GM23338 (cell line): ENCODE measurements around the gene PDGFRB. TPM values are rescaled to one million over a fixed set of nuclear protein-coding genes. Genes with fewer than 3 reads are reported as not detected.

Experiments used
- ATAC-seq: fragments of 200-7000 bp; cut with Tn5 transposase; 3 replicates; pipeline ENCODE4 v1.9.1; 2020
- DNase-seq: peaks from one replicate; pipeline ENCODE4 v3.0.0-alpha.2; 2015; ENCODE audit warnings: low spot score
- H2AFZ ChIP-seq: fragments of 200-600 bp; sonication (generic); 2 replicates; pipeline ENCODE4 v1.8.0; 2016; ENCODE audit warnings: antibody characterized with exemption, mild to moderate bottlenecking, moderate library complexity
- H3F3A ChIP-seq: fragments of 200-600 bp; sonication (generic); replicated peaks from 2 replicates; pipeline ENCODE4 v1.8.0; 2017; ENCODE audit warnings: antibody characterized with exemption, mixed run types, low read depth
- H3K27ac ChIP-seq: fragments of 200-600 bp; sonication (generic); 2 replicates; pipeline ENCODE4 v1.6.1; 2016; ENCODE audit warnings: low read depth
- H3K27me3 ChIP-seq: fragments of 200-600 bp; sonication (generic); 2 replicates; pipeline ENCODE4 v1.8.0; 2016; ENCODE audit warnings: mild to moderate bottlenecking, mixed run types, moderate library complexity; ENCODE audit not compliant: insufficient read depth
- H3K36me3 ChIP-seq: fragments of 200-600 bp; sonication (generic); 2 replicates; pipeline ENCODE4 v1.8.0; 2016; ENCODE audit warnings: mild to moderate bottlenecking; ENCODE audit not compliant: insufficient read depth
- H3K4me1 ChIP-seq: fragments of 200-600 bp; sonication (generic); 2 replicates; pipeline ENCODE4 v1.8.0; 2016; ENCODE audit warnings: mild to moderate bottlenecking, moderate library complexity; ENCODE audit not compliant: insufficient read depth
- H3K4me2 ChIP-seq: fragments of 200-600 bp; sonication (generic); 2 replicates; pipeline ENCODE4 v1.7.1; 2017; ENCODE audit warnings: mixed run types
- H3K4me3 ChIP-seq: fragments of 200-600 bp; sonication (generic); 2 replicates; pipeline ENCODE4 v1.6.1; 2016; ENCODE audit warnings: mixed run types
- H3K79me2 ChIP-seq: fragments of 200-600 bp; sonication (generic); replicated peaks from 2 replicates; pipeline ENCODE4 v1.8.0; 2017; ENCODE audit warnings: mild to moderate bottlenecking; ENCODE audit not compliant: insufficient read depth
- H3K9me2 ChIP-seq: fragments of 200-600 bp; sonication (generic); 2 replicates; pipeline ENCODE4 v1.8.0; 2017; ENCODE audit not compliant: insufficient read depth
- H4K20me1 ChIP-seq: fragments of 200-600 bp; sonication (generic); replicated peaks from 2 replicates; pipeline ENCODE4 v1.8.0; 2017; ENCODE audit warnings: mild to moderate bottlenecking; ENCODE audit not compliant: insufficient read depth
- H3K27ac Mint-ChIP-seq: 2 replicates; pipeline ENCODE4 v1.8.0; 2020; ENCODE audit warnings: inconsistent platforms, mild to moderate bottlenecking, moderate library complexity, mixed read lengths
- H3K27me3 Mint-ChIP-seq: 3 replicates; pipeline ENCODE4 v1.8.0; 2022; ENCODE audit warnings: low read depth, mild to moderate bottlenecking, moderate library complexity, mixed read lengths, inconsistent platforms; ENCODE audit not compliant: insufficient read depth, poor library complexity
- H3K36me3 Mint-ChIP-seq: 3 replicates; pipeline ENCODE4 v1.8.0; 2021; ENCODE audit warnings: low read depth, mild to moderate bottlenecking, inconsistent platforms, moderate library complexity, mixed read lengths
- H3K4me1 Mint-ChIP-seq: 3 replicates; pipeline ENCODE4 v1.8.0; 2020; ENCODE audit warnings: mild to moderate bottlenecking, inconsistent platforms, mixed read lengths
- H3K4me3 Mint-ChIP-seq: 3 replicates; pipeline ENCODE4 v1.8.0; 2021; ENCODE audit warnings: moderate library complexity, mild to moderate bottlenecking, inconsistent platforms, mixed read lengths
- H3K9me3 Mint-ChIP-seq: 3 replicates; pipeline ENCODE4 v1.8.0; 2020; ENCODE audit warnings: moderate library complexity, mild to moderate bottlenecking, inconsistent platforms, mixed read lengths
- CREB1 ChIP-seq: fragments of 250-450 bp; sonication (Bioruptor Pico); IDR thresholded peaks from 2 replicates; pipeline ENCODE4 v1.5.0; 2020; ENCODE audit warnings: low read depth, mild to moderate bottlenecking, moderate library complexity
- CTCF ChIP-seq, 2 experiments: fragments of 200-600 bp in 1 of 2; sonication (generic) in 1 of 2; conservative IDR thresholded peaks; 2 replicates each; pipeline versions ENCODE4 v1.5.1 to v1.6.1; 2016 to 2017; ENCODE audit warnings: antibody characterized with exemption in 2 of 2, low read depth in 2 of 2, mild to moderate bottlenecking in 2 of 2, moderate library complexity in 1 of 2
- JUNB ChIP-seq: IDR thresholded peaks from one replicate; pipeline ENCODE4 v1.6.1; 2016; ENCODE audit warnings: antibody characterized with exemption; ENCODE audit not compliant: unreplicated experiment
- POLR2AphosphoS5 ChIP-seq: IDR thresholded peaks from 2 replicates; pipeline ENCODE4 v1.6.1; 2016; ENCODE audit warnings: antibody characterized with exemption, low read depth
- ZNF331 ChIP-seq: fragments of 250-450 bp; sonication (Bioruptor Pico); IDR thresholded peaks from 2 replicates; pipeline ENCODE4 v1.5.0; 2020; ENCODE audit warnings: low read depth, mild to moderate bottlenecking, moderate library complexity
- ZNF462 ChIP-seq: fragments of 250-450 bp; sonication (Bioruptor Pico); IDR thresholded peaks from 2 replicates; pipeline ENCODE4 v1.5.0; 2020; ENCODE audit warnings: mild to moderate bottlenecking, moderate library complexity
- polyA plus RNA-seq: library from polyadenylated mRNA; unstranded; fragments of >200 nt; fragmentation: Nextera tagmentation; extraction: Ambion mirVana; gene quantifications from 2 replicates; pipeline ENCODE4 v1.2.1, GENCODE V29; 2016
- total RNA-seq: library from RNA; depleted of rRNA; stranded (reverse); fragments of >200 nt; shearing (Covaris generic); gene quantifications from 2 replicates; pipeline ENCODE4 v1.2.3, GENCODE V29; 2014

PDGFRB gene
- total and polyA plus RNA-seq, 2 experiments from 2014 or later, result 4.5 to 11.3 TPM

- TF ChIP-seq ZNF462 (CRISPR knock-in tag), result no peak
- TF ChIP-seq CTCF (conservative IDR thresholded peaks at IDR 0.05; ENCODE audit: low read depth in 2 of 2), result no peak
- no peak for TF ChIP-seq ZNF331
- TF ChIP-seq JUNB, result no peak
- TF ChIP-seq CREB1, result no peak
Measured at GRCh38 chr5:150149618-150150017, 6.0 kb downstream of the PDGFRB start (continued).

- Mint-ChIP-seq H3K27me3 (peaks cover 5% of the 10 kb centered on the region), H3K9me3 (no peaks in the 10 kb centered on the region), H3K27ac (peak overlapping the region; percentile 84), H3K4me3 (no peak overlapping the region), H3K4me1 (peaks cover 21% of the 10 kb centered on the region), H3K36me3 (no peaks in the 10 kb centered on the region; the same call in 2 of the 3 replicates)
- Histone ChIP-seq H3K4me3 (no peak overlapping the region), H3K36me3 (no peaks in the 10 kb centered on the region), H3K9me2 (no peaks in the 10 kb centered on the region), H3K4me2 (no peak overlapping the region), H3K27me3 (no peaks in the 10 kb centered on the region), H3K79me2 (no peaks in the 10 kb centered on the region), H3K27ac (no peak overlapping the region), H2AFZ (no peak overlapping the region), H3F3A (no peaks in the 10 kb centered on the region), H3K4me1 (peaks cover 9% of the 10 kb centered on the region), H4K20me1 (no peaks in the 10 kb centered on the region)
- DNase-seq (no peak), ATAC-seq (no peak)
- TF ChIP-seq POLR2AphosphoS5 (no peak), ZNF331 (no peak), ZNF462 (CRISPR knock-in tag) (no peak)
Measured at GRCh38 chr5:150148117-150148927, 7.3 kb downstream of the PDGFRB start.
